ENCODE data around the gene PADI1. TPM values are rescaled to one million over a fixed set of nuclear protein-coding genes. Genes with fewer than 3 reads are reported as not detected.

Gene PADI1
- total RNA-seq, 4 donors from 2014 or later, result not detected

- Histone ChIP-seq H3K27me3 (no peaks in the 10 kb centered on the region), H3K9me3 (no peaks in the 10 kb centered on the region), H3K27ac (no peak overlapping the region), H3K4me3 (no peak overlapping the region), H3K36me3 (no peaks in the 10 kb centered on the region), H3K4me1 (peaks cover 0 to 7% (median 0%) of the 10 kb centered on the region in 4 donors)
- TF ChIP-seq CTCF (IDR thresholded peaks at IDR 0.05) (no peak), POLR2A (IDR thresholded peaks at IDR 0.05) (no peak)
- DNase-seq, result peak in 2 of 3 donors; percentile 54 to 58
Measured at GRCh38 chr1:17276568-17276967, 71.6 kb downstream of the PADI1 start.

GRCh38 chr1:17277511-17278159, 72.7 kb downstream of the PADI1 start:
- no peaks in the 10 kb centered on the region for H3K27me3 ChIP-seq
- no peak for TF ChIP-seq CTCF (IDR thresholded peaks at IDR 0.05)
- DNase-seq, result peak in 1 of 3 donors; percentile 33

GRCh38 chr1:17278996-17279830, 74.3 kb downstream of the PADI1 start:
- TF ChIP-seq POLR2A (IDR thresholded peaks at IDR 0.05) (no peak), CTCF (IDR thresholded peaks at IDR 0.05) (no peak)
- Histone ChIP-seq H3K36me3 (no peaks in the 10 kb centered on the region), H3K27ac (no peak overlapping the region), H3K4me1 (no peaks in the 10 kb centered on the region), H3K4me3 (no peak overlapping the region), H3K9me3 (no peaks in the 10 kb centered on the region), H3K27me3 (no peaks in the 10 kb centered on the region)
- peak in 1 of 3 donors; percentile 8 for DNase-seq

More at GRCh38 chr1:17277511-17278159, 72.7 kb downstream of the PADI1 start:
- Histone ChIP-seq H3K27ac (no peak overlapping the region), H3K4me3 (no peak overlapping the region), H3K4me1 (no peaks in the 10 kb centered on the region), H3K36me3 (no peaks in the 10 kb centered on the region), H3K9me3 (no peaks in the 10 kb centered on the region)

- Histone ChIP-seq H3K27me3 (no peaks in the 10 kb centered on the region), H3K36me3 (no peaks in the 10 kb centered on the region), H3K4me3 (no peak overlapping the region), H3K4me1 (no peaks in the 10 kb centered on the region), H3K27ac (no peak overlapping the region), H3K9me3 (no peaks in the 10 kb centered on the region)
- TF ChIP-seq POLR2A (IDR thresholded peaks at IDR 0.05) (no peak), CTCF (IDR thresholded peaks at IDR 0.05) (no peak)
- DNase-seq, result peak in 1 of 3 donors; percentile 35
Measured at GRCh38 chr1:17280436-17280835, 75.5 kb downstream of the PADI1 start.

- Histone ChIP-seq H3K4me1 (no peaks in the 10 kb centered on the region), H3K27me3 (no peaks in the 10 kb centered on the region), H3K27ac (no peak overlapping the region), H3K36me3 (no peaks in the 10 kb centered on the region), H3K9me3 (no peaks in the 10 kb centered on the region), H3K4me3 (no peak overlapping the region)
- no peak for DNase-seq
- TF ChIP-seq POLR2A (IDR thresholded peaks at IDR 0.05) (no peak), CTCF (IDR thresholded peaks at IDR 0.05) (no peak)
Measured at GRCh38 chr1:17280894-17281293, 76.0 kb downstream of the PADI1 start.
